Natural killer cell (primary cell): ENCODE results near the gene ASIC2. TPM values are rescaled to one million over a fixed set of nuclear protein-coding genes. Genes with fewer than 3 reads are reported as not detected.

Experiments
- ATAC-seq, 3 donors: fragments of 150-1000 bp in 2 of 3; fragments of 200-7000 bp in 1 of 3; cut with Tn5 transposase; 1 replicate in 1 of 3; 2 replicates in 2 of 3; pipeline ENCODE4 v1.10.0; 2021; ENCODE audit warnings: mild to moderate bottlenecking in 2 of 3, moderate library complexity in 2 of 3
- DNase-seq, 2 donors: peaks; one replicate each; pipeline versions ENCODE4 v3.0.0 to v3.0.0-alpha.2; 2013 to 2021; ENCODE audit warnings: mixed read lengths in 1 of 2
- H3K27ac ChIP-seq: one replicate; pipeline ENCODE4 v1.5.1; 2013; ENCODE audit warnings: mild to moderate bottlenecking, low read length
- H3K27me3 ChIP-seq: one replicate; pipeline ENCODE4 v1.6.1; 2013; ENCODE audit warnings: low read length; ENCODE audit not compliant: control insufficient read depth, insufficient read depth
- H3K36me3 ChIP-seq: one replicate; pipeline ENCODE4 v1.6.1; 2013; ENCODE audit warnings: low read length; ENCODE audit not compliant: control insufficient read depth, insufficient read depth
- H3K4me1 ChIP-seq: one replicate; pipeline ENCODE4 v1.6.1; 2013; ENCODE audit warnings: low read length; ENCODE audit not compliant: control insufficient read depth, insufficient read depth
- H3K4me3 ChIP-seq: one replicate; pipeline ENCODE4 v1.5.1; 2013; ENCODE audit warnings: low read length
- H3K9me3 ChIP-seq: one replicate; pipeline ENCODE4 v1.6.1; 2013; ENCODE audit warnings: low read length; ENCODE audit not compliant: control insufficient read depth, insufficient read depth
- H3K27ac Mint-ChIP-seq, 2 donors: one replicate each; pipeline ENCODE4 v1.8.0; 2022; ENCODE audit warnings: mild to moderate bottlenecking in 2 of 2, mixed read lengths in 2 of 2, moderate library complexity in 1 of 2
- H3K27me3 Mint-ChIP-seq, 2 donors: one replicate each; pipeline ENCODE4 v1.8.0; 2022; ENCODE audit warnings: low read depth in 2 of 2, mixed read lengths in 2 of 2
- H3K36me3 Mint-ChIP-seq: one replicate; pipeline ENCODE4 v1.8.0; 2022; ENCODE audit warnings: mixed read lengths
- H3K4me1 Mint-ChIP-seq, 2 donors: one replicate each; pipeline ENCODE4 v1.8.0; 2022; ENCODE audit warnings: mixed read lengths in 2 of 2
- H3K4me3 Mint-ChIP-seq: one replicate; pipeline ENCODE4 v1.8.0; 2022; ENCODE audit warnings: mild to moderate bottlenecking, moderate library complexity, mixed read lengths
- H3K9me3 Mint-ChIP-seq, 2 donors: one replicate each; pipeline ENCODE4 v1.8.0; 2022; ENCODE audit warnings: mixed read lengths in 2 of 2
- WGBS: methylation state at CpG from one replicate; pipeline ENCODE4 v1.1.7; 2013; ENCODE audit warnings: missing lambda C conversion rate; ENCODE audit not compliant: insufficient coverage; 5-methylcytosine and 5-hydroxymethylcytosine counted together
- intact Hi-C: fragments of 100-400 bp; cut with micrococcal nuclease; formaldehyde crosslinking; loops from one replicate; pipeline ENCODE4 v1.14.2; 2022
- total RNA-seq, 4 donors: library from RNA; stranded (reverse); fragments of 120-200 nt in 1 of 4; gene quantifications; one replicate each; pipeline versions ENCODE4 v1.2.3 to v1.2.4, GENCODE V29; 2013 to 2022
- TF ChIP-seq, protein P1 (sequence below): fragments of 200-600 bp; IDR thresholded peaks from one replicate; pipeline ENCODE4 v1.8.0; 2022; ENCODE audit warnings: antibody characterized with exemption

Gene ASIC2
- total RNA-seq, 3 donors from 2014 or later (not counting 1 experiment from before 2014, with no cell fraction given), result not detected

DNA sequence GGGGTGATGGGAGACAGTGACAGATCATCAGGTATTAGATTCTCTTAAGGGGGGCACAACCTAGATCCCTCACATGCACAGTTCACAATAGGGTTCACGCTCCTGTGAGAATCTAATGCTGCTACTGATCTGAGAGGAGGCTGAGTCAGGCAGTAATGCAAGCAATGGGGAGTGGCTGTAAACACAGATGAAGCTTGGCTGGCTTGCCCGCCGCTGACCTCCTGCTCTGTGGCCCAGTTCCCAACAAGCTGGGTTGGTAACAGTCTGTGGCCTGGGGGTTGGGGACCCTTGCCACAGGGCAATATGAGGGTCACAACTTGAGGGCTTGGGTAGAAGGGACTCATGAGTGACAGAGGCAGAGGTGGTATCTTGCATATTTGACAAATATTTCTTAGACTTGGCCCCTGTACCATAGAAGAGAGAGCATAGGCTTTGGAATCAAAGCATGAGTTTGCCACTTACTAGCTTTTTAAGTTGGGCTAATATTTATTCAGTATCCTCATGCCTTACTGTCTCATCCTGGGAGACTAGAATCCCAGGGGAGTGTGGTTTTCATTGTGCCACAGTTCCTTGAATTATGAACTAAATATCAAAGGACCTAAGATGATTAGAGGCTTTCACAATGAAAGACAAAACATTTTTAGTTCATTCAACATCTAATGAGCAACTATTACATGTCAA is 168.1 kb downstream of the ASIC2 start:
- DNase-seq (no peak), ATAC-seq (no peak)
- Histone ChIP-seq H3K4me3 (no peak overlapping the region), H3K27ac (no peak overlapping the region), H3K9me3 (no peaks in the 10 kb centered on the region), H3K4me1 (no peaks in the 10 kb centered on the region), H3K27me3 (no peaks in the 10 kb centered on the region), H3K36me3 (no peaks in the 10 kb centered on the region)
- TF ChIP-seq, protein P1, sequence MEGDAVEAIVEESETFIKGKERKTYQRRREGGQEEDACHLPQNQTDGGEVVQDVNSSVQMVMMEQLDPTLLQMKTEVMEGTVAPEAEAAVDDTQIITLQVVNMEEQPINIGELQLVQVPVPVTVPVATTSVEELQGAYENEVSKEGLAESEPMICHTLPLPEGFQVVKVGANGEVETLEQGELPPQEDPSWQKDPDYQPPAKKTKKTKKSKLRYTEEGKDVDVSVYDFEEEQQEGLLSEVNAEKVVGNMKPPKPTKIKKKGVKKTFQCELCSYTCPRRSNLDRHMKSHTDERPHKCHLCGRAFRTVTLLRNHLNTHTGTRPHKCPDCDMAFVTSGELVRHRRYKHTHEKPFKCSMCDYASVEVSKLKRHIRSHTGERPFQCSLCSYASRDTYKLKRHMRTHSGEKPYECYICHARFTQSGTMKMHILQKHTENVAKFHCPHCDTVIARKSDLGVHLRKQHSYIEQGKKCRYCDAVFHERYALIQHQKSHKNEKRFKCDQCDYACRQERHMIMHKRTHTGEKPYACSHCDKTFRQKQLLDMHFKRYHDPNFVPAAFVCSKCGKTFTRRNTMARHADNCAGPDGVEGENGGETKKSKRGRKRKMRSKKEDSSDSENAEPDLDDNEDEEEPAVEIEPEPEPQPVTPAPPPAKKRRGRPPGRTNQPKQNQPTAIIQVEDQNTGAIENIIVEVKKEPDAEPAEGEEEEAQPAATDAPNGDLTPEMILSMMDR, result no peak
- Mint-ChIP-seq H3K27ac (no peak overlapping the region), H3K4me1 (no peaks in the 10 kb centered on the region), H3K36me3 (no peaks in the 10 kb centered on the region), H3K4me3 (no peak overlapping the region), H3K27me3 (peaks cover 33 to 34% of the 10 kb centered on the region in 2 donors), H3K9me3 (no peaks in the 10 kb centered on the region)
- WGBS, result 85% methylated on average over 3 of the region's 3 CpGs
- intact Hi-C loops, result no loop called here

DNA sequence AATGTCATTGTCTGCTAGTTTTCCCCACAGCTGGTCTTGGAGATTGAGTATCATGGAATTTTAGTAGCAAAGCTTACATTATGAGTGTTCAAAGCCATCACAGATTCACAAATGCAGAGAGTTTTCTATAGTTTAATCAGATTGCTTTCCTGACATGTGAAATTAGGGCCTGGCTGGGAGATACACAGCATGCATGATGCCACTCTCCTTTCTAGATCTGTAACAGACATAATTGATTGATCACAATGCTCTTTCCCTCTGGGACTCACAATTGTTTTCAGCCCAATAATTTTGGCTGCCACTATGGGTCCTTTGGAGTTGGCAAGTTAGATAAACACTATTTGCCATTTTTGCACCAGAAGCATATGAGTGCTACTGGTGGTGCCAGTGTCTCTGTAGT is 168.9 kb downstream of the ASIC2 start:
- Mint-ChIP-seq H3K36me3 (no peaks in the 10 kb centered on the region), H3K27ac (no peak overlapping the region), H3K27me3 (peaks cover 27 to 28% of the 10 kb centered on the region in 2 donors), H3K4me1 (no peaks in the 10 kb centered on the region), H3K4me3 (no peak overlapping the region), H3K9me3 (no peaks in the 10 kb centered on the region)
- Histone ChIP-seq H3K9me3 (no peaks in the 10 kb centered on the region), H3K4me1 (no peaks in the 10 kb centered on the region), H3K4me3 (no peak overlapping the region), H3K27me3 (no peaks in the 10 kb centered on the region), H3K36me3 (no peaks in the 10 kb centered on the region), H3K27ac (no peak overlapping the region)
- DNase-seq (no peak), ATAC-seq (no peak)
- TF ChIP-seq, protein P1, result no peak
- intact Hi-C loops, result no loop called here

DNA sequence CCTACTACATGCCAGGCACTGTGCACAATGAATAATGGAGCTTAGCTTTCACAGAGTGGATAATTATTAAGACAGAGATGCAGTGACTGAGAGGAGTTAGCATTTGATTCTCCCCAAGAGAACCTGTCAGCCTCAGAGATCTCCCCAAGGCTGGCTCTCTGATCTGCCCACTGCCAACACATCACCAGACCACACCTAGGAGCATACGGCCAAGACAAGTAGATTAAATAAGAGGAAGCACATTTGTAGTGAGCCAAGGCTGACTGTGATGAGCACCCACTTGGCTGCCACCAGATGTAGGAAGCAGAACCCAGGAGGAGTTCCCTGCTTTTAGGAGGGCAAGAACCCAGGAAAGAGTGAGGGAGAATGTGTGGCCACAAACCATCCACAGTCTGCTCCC is 171.3 kb downstream of the ASIC2 start:
- Mint-ChIP-seq H3K36me3 (no peaks in the 10 kb centered on the region), H3K9me3 (no peaks in the 10 kb centered on the region), H3K27me3 (peaks cover 24 to 33% of the 10 kb centered on the region in 2 donors), H3K4me1 (no peaks in the 10 kb centered on the region), H3K27ac (no peak overlapping the region), H3K4me3 (no peak overlapping the region)
- intact Hi-C loops, result no loop called here
- TF ChIP-seq, protein P1, result no peak
- Histone ChIP-seq H3K27me3 (no peaks in the 10 kb centered on the region), H3K4me3 (no peak overlapping the region), H3K36me3 (no peaks in the 10 kb centered on the region), H3K4me1 (no peaks in the 10 kb centered on the region), H3K9me3 (no peaks in the 10 kb centered on the region), H3K27ac (no peak overlapping the region)
- ATAC-seq (no peak), DNase-seq (no peak)
- WGBS, result 78% methylated on average over 1 of the region's 1 CpG

DNA sequence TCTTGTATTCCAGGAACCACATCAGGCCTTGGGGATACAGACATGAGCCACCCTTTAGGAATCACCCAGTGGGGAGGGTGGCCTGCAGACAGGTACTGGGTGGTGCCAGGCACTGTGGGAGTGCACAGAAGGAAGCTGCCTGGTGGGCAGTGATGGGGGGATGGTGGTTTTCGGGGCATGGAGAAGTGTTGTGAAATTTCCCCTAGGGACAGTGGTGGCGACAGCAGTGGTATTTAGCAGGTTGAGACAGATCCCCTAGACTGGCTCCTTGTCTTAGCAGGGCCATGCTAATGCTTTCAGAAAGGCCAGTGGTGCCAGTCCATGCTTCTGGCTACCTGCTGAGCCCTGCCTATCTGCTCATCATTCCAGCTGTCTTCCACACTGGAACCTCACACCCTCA is 171.8 kb downstream of the ASIC2 start:
- H3K27me3 ChIP-seq, result no peaks in the 10 kb centered on the region
- 72% methylated on average over 2 of the region's 2 CpGs for WGBS
- H3K9me3 Mint-ChIP-seq, result no peaks in the 10 kb centered on the region

More for the DNA sequence above, 171.8 kb downstream of the ASIC2 start:
- no peak for ATAC-seq
- Mint-ChIP-seq H3K27me3 (peaks cover 24 to 33% of the 10 kb centered on the region in 2 donors), H3K4me1 (no peaks in the 10 kb centered on the region), H3K4me3 (no peak overlapping the region), H3K36me3 (no peaks in the 10 kb centered on the region), H3K27ac (no peak overlapping the region)
- TF ChIP-seq, protein P1, result no peak
- H3K9me3 ChIP-seq, result no peaks in the 10 kb centered on the region
- no peak overlapping the region for H3K27ac ChIP-seq
- H3K4me3 ChIP-seq, result no peak overlapping the region
- DNase-seq, result no peak
- H3K36me3 ChIP-seq, result no peaks in the 10 kb centered on the region
- no peaks in the 10 kb centered on the region for H3K4me1 ChIP-seq
- intact Hi-C loops, result no loop called here
